ENCODE data around the gene ADAMTS19.

Gene ADAMTS19

DNA sequence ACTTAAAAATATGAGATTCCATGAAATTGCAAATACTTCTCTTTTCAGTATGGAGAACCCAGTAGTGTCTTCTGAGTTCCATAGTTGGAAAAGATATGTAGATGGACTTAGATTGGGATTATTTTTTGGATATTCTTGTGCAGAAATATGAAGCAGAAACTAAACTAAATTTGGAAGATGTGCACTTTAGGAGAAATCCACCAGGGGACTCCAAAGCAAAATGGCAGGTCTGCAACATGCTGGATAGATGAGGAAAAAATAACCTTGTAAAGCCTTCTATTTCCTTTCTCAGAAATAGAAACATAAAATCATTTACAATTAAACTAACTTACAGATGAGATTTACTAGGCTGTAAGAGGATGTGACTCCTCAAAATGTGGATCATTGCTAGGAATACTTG, 238.6 kb downstream of the ADAMTS19 start:
- no peak for DNase-seq

DNA sequence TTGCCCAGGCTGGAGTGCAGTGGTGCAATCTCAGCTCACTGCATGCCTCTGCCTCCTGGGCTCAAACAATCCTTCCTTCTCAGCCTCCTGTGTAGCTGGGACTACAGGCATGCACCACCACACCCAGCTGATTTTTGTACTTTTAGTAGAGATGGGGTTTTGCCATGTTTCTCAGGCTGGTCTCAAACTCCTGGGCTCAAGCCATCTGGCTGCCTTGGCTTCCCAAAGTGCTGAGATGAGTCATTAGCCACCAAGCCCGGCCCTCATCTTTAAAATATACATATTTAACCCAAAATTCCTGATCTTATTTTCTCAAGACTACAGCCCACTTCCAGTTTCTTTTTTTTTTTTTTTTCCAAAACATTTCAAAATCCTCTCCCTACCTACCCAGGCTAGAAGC, 256.1 kb downstream of the ADAMTS19 start:
- DNase-seq, result no peak

DNA sequence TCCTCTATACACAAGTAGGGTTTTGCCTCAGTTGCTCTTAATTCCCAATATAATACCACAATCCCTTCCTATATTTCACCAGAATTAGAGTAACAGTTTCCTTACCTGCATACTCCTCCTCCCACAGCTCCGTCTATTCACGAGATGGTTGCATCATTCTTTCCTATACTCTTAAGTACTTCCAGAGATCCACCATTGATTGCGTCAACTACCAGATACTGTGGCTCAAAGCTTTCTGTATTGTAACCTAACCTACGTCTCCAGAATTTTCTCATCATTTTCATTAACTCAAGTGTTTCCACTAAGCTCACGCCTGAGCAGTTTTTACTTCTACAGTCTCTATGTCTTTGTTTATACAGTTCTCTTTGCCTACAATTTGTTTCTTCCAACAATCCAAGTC, 256.6 kb downstream of the ADAMTS19 start:
- DNase-seq, result no peak

DNA sequence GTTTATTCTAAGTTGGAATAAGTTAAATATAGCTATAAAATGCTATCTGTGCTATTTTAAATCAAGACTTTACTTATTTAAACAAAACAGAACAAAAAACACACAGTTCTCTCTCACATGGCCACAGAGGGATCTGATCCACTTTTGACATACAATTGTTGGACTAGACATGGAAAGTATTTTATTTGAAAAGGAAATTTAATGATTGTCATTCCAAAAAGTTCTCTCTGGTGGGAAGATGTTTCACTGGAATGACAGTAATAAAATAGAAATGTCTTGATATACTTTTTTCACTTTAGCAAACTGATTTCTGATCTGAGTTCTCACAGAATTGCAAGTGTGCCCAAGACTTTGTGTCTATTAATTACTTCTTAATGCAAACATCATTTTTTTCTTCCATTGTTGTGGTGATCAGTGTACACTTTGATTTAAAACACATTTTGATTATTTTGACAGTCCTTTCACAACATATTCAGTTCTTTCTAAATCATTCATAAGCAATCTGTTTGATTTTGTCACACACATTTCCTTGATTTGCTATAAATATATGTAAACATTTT, 257.7 kb downstream of the ADAMTS19 start:
- DNase-seq, result no peak

DNA sequence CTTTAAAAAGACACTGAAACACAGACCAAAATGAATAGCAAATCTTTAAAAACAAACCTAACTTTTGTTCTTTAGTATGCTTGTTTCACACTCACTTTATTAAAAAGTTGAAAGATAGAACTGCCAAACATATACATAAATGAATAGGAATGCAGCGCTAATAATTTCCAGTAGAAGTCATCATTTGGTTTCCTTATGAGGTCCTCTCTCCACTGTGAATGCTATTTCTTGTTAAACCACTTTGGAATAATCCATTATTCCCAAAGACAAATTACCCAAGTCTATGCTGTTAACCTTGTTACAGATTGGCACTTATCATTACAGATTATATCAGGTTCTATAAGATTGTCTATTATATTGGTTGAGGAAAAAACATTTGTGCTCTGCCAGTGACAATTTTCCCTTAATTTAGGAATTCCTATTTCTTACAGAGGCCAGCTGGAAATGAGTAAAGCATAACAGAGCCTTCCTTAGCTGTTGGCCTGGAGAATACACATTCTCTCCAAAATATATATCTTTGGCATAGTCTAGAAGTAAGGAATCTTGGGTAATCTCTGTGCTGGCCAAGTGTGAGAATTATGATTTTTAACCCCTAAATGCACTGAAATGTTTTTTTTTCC, 258.5 kb downstream of the ADAMTS19 start:
- no peak for DNase-seq

DNA sequence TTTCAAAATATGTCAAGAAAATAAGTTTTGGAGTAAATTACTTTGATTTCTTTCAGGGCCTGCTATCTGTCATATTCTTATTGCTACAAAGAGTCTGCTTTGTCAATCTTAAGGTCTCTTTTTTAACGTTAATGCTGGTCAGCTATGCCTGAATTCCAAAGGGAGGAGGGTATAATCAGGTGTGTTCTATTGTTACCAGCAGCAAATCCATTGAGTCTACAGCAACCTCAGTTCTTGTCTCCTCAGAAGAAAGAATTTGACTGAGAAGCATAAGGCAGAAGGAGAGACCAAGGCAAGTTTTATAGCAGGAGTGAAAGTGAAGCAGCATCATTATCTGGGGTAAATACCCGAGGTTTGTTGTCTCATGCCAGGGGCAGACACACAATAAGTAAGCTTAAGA, 264.1 kb downstream of the ADAMTS19 start:
- no peak for DNase-seq

DNA sequence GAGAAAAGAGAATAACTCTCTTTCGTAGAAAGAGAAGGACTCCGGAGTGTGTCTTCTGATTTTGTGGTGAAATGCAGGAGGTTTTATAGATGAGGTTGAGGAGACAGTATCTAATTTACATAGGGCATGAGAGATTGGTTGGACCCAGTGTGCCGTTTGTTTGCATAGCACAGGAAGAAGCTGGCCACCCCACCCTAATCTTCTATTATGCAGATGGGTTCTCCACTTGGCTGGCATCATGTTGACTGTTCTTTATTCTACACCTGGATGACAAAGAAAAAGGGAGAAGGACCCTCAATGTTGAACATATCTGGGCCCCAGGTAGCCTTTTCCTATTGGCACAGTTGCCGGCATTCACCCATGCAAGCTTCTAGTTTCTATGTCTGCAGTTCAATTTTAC, 264.5 kb downstream of the ADAMTS19 start:
- DNase-seq, result no peak

DNA sequence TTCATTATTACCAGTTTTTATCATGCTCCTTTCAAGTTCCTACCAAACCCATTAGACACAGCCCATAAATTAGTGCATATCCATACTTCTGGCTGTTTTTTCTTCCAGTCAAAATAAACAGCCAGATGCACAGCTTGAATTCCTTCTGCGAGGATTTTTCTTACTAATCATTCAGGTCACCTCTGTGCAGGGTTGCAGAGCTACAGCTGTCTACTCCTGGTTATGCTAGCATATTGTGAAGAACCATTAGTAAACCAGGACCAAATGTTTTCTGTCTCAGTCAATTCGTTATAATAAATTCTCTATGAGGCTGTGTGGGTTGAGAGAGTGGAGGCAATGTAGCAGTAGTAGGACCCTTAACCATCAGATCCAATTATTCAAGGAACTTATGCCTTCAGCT, 279.7 kb downstream of the ADAMTS19 start:
- no peak for DNase-seq

DNA sequence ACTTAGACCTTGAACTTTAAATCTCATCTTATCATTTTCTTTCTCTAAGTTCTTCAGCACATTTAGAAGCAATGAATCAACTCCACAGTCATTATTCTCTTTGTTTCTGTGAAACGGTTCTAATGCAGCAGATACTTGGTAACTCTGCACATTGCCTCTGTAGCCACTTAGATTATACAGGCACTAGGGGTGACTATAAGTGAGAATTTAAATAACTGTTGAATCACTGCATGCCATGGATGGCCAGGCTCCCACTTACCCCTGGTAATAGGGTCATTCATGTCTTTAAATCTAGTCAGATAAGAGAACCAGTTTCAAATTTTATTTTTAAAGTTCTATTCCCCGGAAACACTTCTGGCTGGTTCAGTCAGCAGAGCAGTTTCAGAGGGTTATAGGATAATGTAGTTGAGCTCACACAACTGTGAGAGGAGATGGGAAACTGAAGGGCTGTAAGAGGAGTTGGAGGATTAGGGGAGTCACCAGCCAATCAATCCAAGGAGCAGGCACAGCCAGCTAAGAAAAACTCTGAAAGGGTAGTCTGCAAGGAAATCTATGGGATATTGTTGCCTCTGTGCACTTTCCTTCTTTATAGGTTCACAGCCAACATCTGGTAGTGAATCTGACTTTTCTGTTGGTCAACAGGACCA, 283.6 kb downstream of the ADAMTS19 start:
- DNase-seq, result no peak

DNA sequence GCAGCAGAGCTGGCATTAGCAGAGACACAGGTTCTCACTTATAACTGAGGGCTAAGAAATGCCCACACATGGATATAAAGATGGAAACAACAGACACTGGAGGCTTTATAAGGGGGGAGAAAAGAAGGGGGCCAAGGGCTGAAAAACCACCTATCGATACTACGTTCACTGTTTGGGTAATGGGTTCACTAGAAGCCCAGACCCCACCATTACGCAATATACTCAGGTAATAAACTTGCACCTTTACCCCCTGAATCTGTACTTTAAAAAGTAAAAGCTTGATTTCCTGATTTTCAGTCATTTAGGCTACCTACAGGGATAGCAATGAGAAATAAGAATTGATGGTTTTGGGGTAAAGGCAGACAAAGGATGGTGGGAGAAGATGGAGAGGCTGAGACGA, 285.9 kb downstream of the ADAMTS19 start:
- no peak for DNase-seq

DNA sequence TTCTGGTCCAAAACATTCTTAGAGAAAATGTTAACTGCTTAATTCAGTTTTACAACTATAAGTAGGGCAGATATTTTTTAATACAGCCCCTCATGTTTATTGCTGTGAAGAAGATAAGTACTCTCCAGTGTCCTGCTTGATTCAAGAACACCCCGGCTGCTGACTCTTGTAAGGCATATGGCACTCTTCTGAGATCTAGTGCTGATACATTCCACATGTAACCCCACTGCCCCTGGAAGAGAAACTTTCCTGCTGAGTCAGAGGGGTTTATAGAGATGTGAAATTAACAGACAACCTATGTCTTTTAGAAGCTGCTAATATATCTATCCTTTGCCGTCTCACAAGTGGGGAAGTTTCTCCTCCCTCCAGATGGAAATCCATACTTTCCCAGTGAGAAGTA, 286.8 kb downstream of the ADAMTS19 start:
- no peak for DNase-seq

DNA sequence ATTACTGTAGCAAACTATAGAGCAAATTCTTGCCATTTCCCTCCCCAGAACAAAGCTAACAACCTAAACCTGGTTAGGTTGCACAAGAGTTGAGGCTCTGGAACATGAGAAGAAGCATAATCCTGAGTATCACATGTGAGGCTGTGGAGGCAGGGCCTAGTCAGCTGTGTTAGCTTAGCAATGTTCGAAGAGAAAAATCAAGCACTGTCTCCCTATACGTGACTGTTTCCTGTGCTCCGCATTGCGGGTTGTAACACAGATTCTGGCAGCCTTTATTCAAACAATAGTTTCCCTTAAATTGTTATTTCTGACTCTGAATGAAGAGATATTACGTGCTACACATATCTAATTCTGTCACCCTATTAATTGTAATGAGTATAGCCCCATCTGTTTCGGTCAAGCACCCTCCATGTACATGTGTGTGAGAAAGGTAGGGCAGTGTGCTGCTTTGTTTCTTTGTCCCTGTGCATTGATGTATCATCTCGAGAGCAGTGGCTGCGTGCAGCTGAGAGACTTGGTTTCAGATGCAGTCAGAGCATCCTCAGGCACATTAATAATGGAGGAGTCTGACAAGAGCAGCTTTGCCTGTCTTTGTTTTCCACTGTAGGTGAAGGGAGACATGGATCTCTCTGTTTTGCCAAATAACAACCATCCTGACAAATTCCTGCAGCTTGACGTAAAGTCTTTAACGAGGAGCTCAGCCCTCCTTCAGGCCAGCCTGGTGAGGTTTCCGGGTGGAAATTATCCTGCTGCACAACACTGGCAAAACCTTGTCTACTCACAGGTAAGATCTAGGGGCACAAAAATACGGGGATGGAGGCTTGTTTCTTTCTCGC, 287.7 kb downstream of the ADAMTS19 start, which contains the start of gene MINAR2:
TSS of gene MINAR2 (plus strand) at position 523 of the 836 bp plus-strand sequence. CDS start at position 620, 97 bp downstream.
- no peak for DNase-seq

DNA sequence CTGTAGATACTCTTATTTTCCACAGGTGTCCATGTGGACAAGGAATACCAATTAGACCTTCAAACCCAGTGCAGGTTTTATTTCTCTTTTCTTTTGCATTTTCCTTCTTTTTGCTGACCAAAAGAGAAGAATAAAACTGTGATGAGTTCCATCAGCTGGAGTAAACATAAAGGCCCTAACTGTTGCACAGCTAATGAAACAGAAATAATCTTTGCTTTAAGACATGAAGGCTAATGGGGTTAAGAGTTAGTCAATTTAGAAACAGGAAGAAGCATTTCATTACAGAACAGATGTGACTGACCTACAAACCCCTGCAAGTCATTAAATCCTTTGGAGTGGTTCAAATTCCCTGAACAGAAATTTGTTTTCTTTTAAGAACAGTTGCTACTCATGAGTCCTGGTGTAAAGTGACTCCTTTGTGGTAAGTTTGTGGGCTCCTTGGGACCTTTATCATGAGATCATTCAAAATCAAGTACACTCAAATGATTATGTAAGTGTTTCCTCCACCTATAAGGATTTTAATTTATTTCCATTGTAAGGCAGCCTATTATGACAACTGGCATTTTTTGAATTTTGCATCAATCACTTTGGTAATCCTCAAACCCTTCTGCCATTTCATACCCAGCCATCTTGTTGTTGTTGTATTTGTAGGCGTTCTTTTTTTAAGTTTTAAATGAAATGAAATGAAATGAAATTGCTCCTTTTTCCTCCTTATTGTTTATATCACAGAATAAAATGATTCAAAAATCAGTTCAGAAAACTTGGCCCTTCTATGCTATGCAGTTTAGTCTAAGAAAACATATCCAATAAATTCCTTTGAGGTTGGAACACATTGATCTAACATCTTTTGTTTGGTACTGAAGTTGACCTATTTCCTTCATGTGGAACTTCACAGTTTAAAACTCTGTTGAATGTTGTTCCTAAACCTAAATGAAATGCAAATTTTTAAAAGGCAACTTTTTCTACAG, 289.1 kb downstream of the ADAMTS19 start:
- no peak for DNase-seq

DNA sequence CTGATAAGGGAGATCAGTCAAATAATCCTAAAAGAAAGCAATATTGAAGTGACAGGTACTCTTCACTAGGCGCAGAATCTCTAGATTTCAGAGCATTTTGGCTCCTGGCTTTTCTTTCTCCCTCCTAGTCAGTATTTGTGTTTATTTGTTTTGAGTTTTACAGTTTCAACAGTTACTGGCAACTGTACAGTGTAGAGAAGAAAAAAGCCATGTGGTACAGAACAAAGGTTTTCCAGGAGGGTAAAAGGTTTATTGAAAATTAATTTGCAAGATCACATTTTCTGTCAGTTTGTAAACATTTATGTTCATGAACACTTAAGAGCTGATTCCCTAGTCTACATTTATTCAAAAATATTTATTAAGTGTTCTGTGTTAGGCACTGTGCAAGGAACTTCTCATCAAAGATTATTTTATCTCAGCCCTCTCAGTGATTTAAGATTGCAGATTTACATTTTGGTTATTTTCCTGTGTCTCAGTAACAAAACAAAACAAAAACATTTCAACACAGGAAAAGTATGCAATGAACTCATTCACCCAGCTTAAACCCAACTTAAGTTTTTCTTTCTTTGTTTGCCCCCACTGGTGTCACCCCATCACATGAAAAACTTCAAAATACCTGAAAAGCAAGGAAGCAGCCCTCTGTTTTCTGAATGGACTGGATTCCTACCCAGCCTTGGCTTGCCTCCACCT, 300.7 kb downstream of the ADAMTS19 start:
- DNase-seq, result no peak

DNA sequence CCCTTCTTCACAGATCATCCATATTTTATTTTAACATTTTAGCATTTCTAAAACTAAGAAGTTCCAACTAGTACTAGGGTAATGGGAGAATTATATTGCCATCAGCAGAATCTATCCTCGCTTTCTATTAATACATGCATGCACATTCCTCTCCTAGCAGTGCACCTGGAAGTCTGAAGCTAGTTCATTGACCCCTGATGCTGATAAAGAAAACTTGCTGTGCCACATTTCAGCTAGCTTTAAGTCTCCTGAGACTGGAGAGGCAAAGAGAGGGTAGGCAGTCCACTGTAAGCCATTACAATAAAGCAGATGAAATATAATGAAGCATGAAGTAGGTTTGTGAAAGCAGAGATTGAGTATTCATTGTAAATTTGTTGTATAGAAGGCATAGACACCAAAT, 303.6 kb downstream of the ADAMTS19 start:
- no peak for DNase-seq

DNA sequence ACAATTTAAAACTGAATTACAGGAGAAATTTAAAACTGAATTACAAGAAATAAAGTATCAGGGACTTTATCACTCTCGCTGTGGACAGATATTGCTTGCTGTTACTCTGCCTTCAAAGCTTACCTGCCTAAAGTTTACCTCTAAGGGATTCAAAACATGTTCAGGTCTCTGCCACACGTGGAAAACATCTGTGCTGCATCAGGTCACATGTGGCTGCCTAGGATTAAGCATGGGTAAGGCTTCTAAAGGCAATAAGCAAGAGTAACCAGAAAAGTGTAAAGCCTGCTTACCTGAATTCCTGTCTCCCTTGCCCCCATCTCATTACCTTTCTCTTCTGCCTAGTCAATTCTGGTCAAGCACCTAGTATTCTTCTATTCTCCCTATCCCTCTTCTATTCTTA, 306.7 kb downstream of the ADAMTS19 start:
- DNase-seq, result no peak

DNA sequence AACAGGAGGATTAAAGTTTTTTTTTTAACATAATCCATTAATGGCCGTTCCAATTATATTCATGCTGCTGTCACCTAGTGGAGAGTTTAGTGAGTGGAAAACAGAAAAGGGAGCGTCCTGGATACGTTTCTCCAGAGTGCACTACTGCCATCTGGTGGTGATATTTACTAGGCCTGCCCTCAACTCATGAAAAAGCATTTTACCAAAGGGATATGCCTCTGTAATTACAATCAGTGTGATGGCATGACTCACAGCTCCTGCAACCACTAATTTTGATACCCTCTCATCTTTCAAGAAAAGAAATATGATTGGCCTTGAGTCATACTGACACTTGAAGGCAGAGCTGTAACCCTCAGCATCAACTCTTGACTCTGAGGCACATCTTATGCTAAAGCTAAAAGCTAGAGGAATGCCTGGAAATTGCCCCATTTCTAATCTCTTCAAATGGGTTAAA, 307.9 kb downstream of the ADAMTS19 start:
- peak; percentile 36 for DNase-seq

DNA sequence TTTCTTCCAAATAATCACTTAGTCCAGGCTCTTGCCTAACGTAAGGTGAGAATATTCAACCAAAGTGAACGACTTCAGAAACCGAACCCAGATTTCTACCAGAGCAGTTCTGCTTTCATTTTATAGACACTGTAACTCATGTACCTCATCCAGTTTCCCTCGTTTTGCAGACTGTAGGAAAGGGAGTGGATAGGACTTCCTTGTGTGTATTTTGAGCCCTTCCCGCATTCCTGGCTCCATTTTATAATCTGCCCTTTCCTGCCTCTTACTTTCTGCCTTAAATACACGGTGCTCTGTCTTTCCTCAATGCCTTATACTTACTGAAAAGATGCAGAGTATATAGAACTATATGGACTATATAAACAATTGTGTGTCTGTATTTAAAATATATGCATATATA, 308.6 kb downstream of the ADAMTS19 start:
- DNase-seq, result no peak

DNA sequence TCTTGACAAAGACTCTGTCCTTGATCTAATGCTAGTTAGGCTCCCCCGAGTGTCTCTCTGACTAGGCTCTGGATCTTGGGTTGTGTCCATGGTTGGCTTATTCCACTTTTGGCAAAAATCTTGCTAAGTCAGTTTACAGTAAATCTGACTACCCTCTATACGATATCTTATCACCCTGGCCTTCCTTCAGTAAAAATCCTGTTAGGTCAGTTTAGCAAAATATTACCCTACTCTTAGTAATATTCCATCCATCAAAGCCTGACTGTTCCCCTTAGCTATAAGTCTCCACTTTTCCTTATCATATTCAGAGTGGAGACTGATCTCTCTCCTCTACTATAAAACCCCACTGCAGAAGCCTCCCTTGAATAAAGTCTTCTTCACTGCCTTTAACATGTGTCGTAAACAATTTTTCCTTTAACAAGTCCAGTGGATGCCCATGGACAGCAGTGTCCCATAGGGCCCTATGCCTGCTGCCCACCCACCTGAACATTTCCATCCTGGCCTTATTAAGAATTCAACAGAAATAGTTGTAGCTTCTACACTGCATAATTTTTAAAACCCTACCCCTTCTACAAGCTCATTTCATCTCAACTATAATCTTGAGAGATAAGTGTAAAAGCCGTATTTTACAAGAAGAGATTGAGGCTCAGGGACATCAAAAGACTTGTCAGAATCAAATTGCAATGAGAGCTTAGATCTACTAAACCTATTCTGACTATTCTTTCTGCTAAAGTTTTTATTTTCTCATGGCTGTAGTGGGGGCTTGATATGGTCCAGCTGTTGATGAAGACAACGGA, 310.1 kb downstream of the ADAMTS19 start:
- no peak for DNase-seq

DNA sequence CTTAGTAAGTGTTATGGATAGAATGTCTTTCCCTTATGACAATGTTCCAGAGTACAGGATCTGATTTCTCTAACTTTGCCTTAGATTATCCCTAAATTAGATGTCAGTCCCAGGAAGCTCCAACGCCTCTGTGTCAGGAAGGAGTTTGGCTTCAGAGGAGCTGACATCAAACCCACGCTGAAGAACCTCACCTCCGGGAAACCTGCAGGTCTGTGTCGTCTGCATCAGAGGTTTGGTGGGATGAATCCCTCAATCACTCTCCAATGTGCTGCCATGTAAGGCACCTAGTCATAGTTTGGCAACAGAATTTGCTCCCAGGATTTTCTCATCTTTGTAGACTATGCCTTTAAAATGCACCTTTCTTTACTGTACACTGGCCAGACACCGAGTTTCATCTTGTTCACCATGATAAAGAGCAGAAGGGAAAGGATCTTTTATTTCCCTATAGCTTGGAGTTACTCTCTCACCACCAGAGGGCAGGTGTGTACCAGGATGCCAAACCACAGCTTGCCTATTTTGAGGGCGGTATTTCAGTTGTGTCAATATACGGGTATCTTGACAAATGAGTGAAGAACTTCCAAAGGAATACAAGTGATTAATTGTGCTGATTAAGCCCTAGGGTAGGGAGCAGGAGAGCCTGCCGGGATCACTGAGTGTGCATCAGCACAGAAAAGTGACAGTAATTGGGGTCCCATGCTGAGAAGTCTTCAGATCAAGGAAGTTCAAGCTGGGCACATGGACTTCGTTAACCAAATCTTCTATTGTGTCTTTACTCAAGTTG, 311.1 kb downstream of the ADAMTS19 start:
- peak; percentile 26 for DNase-seq

All from activated CD4-positive, alpha-beta T cell treated with anti-CD3 and anti-CD28 coated beads, Interleukin-2, amount 50 U/mL, for 1 hour (primary cell).